ENCODE data around the gene FGF6.
A peak's percentile ranks its signal among the peaks of the same experiment; 100 is the strongest.

FGF6 gene

GRCh38 chr12:4447151-4447550 lies 1.5 kb upstream of the FGF6 start:
- DNase-seq (ENCODE audit: low spot score): no peak

GRCh38 chr12:4446335-4446734 lies 720 bp upstream of the FGF6 start:
- no peak for DNase-seq (ENCODE audit: low spot score)

GRCh38 chr12:4444031-4444430 lies 1.6 kb downstream of the FGF6 start:
- DNase-seq (ENCODE audit: low spot score): no peak

GRCh38 chr12:4443616-4444015 lies 2.0 kb downstream of the FGF6 start:
- DNase-seq (ENCODE audit: low spot score): no peak

GRCh38 chr12:4441355-4442335 lies 4.0 kb downstream of the FGF6 start:
- no peak for DNase-seq (ENCODE audit: low spot score)

GRCh38 chr12:4440187-4440941 lies 5.3 kb downstream of the FGF6 start:
- DNase-seq (ENCODE audit: low spot score): no peak

- no peak for DNase-seq (ENCODE audit: low spot score)
These were observed 5.9 kb downstream of the FGF6 start for GRCh38 chr12:4439736-4440135.

GRCh38 chr12:4438834-4439596 lies 6.6 kb downstream of the FGF6 start:
- DNase-seq (ENCODE audit: low spot score): no peak

GRCh38 chr12:4435537-4435936 lies 10.1 kb downstream of the FGF6 start:
- DNase-seq (ENCODE audit: low spot score): no peak

GRCh38 chr12:4434706-4435425 lies 10.7 kb downstream of the FGF6 start:
- DNase-seq (ENCODE audit: low spot score): no peak

GRCh38 chr12:4434301-4434700 lies 11.3 kb downstream of the FGF6 start:
- no peak for DNase-seq (ENCODE audit: low spot score)

GRCh38 chr12:4433745-4434058 lies 11.9 kb downstream of the FGF6 start:
- no peak for DNase-seq (ENCODE audit: low spot score)

GRCh38 chr12:4432878-4433744 lies 12.5 kb downstream of the FGF6 start:
- no peak for DNase-seq (ENCODE audit: low spot score)

GRCh38 chr12:4431866-4432265 lies 13.7 kb downstream of the FGF6 start:
- DNase-seq (ENCODE audit: low spot score): no peak

- no peak for DNase-seq (ENCODE audit: low spot score)
These were observed 14.2 kb downstream of the FGF6 start for GRCh38 chr12:4431436-4431835.

- DNase-seq (ENCODE audit: low spot score): no peak
These were observed 21.2 kb downstream of the FGF6 start for GRCh38 chr12:4424422-4424821.

GRCh38 chr12:4423528-4424195 lies 22.0 kb downstream of the FGF6 start:
- DNase-seq (ENCODE audit: low spot score): no peak

GRCh38 chr12:4422985-4423384 lies 22.6 kb downstream of the FGF6 start:
- no peak for DNase-seq (ENCODE audit: low spot score)

- DNase-seq (ENCODE audit: low spot score): peak; percentile 38
These were observed 24.0 kb downstream of the FGF6 start for GRCh38 chr12:4421590-4422031.

GRCh38 chr12:4420138-4420670 lies 25.4 kb downstream of the FGF6 start:
- DNase-seq (ENCODE audit: low spot score): no peak
